Effector memory CD8-positive, alpha-beta T cell (primary cell): ENCODE data around the gene ADSS2.
A peak's percentile ranks its signal among the peaks of the same experiment; 100 is the strongest.

ENCODE experiments used
- ATAC-seq: fragments of 150-1000 bp; cut with Tn5 transposase; replicated peaks from 2 replicates; pipeline ENCODE4 v1.10.0; 2021; ENCODE audit warnings: mild to moderate bottlenecking, moderate library complexity
- DNase-seq, 3 experiments: peaks; one replicate each; pipeline ENCODE4 v3.0.0; 2021
- H3K27ac Mint-ChIP-seq, 2 donors: one replicate each; pipeline ENCODE4 v1.8.0; 2022; ENCODE audit warnings: mild to moderate bottlenecking in 2 of 2, mixed read lengths in 2 of 2, moderate library complexity in 2 of 2
- H3K27me3 Mint-ChIP-seq, 2 donors: one replicate each; pipeline ENCODE4 v1.8.0; 2022; ENCODE audit warnings: mixed read lengths in 2 of 2
- H3K36me3 Mint-ChIP-seq: one replicate; pipeline ENCODE4 v1.8.0; 2022; ENCODE audit warnings: mild to moderate bottlenecking, moderate library complexity, mixed read lengths; ENCODE audit not compliant: insufficient read depth
- H3K4me1 Mint-ChIP-seq, 2 donors: one replicate each; pipeline ENCODE4 v1.8.0; 2022; ENCODE audit warnings: low read depth in 2 of 2, mixed read lengths in 2 of 2
- H3K4me3 Mint-ChIP-seq, 2 donors: one replicate each; pipeline ENCODE4 v1.8.0; 2022; ENCODE audit warnings: mild to moderate bottlenecking in 2 of 2, mixed read lengths in 2 of 2, moderate library complexity in 2 of 2
- H3K9me3 Mint-ChIP-seq, 2 donors: one replicate each; pipeline ENCODE4 v1.8.0; 2022; ENCODE audit warnings: mixed read lengths in 2 of 2

Gene ADSS2

DNA sequence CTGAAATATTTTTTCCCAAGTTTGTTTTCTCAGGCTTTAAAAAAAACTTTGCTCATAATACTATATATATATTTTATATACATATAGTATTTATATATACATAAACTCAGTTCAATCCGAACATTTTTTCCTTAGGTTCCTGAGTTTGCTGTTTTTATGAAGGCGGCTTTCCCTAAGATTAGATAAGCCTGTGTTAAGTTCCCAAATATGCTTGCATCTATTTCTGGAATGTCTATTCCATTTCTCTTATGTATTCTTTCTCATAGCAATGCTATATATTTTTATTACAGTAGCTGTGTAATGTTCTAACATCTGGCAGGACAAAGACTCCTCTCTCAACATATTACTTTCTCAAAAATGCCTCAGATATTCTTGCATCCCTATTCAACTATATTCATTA, 45.9 kb downstream of the ADSS2 start:
- Mint-ChIP-seq H3K36me3 (peaks cover 49% of the 10 kb centered on the region), H3K4me1 (peaks cover 11 to 14% of the 10 kb centered on the region in 2 donors), H3K27ac (peak overlapping the region in 1 of 2 donors; percentile 27), H3K27me3 (no peaks in the 10 kb centered on the region), H3K4me3 (no peak overlapping the region), H3K9me3 (peaks cover 6 to 8% of the 10 kb centered on the region in 2 donors)
- no peak for ATAC-seq
- no peak for DNase-seq

DNA sequence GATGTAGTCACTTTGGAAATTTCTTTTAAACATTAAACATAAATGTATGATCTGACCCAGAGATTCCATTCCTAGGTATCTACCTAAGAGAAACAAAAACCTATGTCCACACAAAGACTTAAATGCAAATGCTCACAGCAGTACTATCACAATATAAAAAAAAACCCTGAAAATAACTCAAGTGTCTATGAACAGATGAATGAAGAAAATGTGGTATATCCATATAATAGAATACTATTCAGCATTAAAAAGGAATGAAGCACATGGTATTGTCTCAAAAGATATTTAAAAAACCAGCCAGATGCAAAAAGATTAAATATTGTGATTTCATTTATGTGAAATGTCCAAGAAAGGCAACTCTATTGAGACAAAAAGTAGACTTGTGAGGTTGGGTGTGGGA, 48.3 kb downstream of the ADSS2 start:
- peaks cover 6 to 10% of the 10 kb centered on the region in 2 donors for H3K4me1 Mint-ChIP-seq
- H3K27me3 Mint-ChIP-seq: no peaks in the 10 kb centered on the region
- H3K36me3 Mint-ChIP-seq: peaks cover 27% of the 10 kb centered on the region
- DNase-seq (no peak), ATAC-seq (no peak)
- H3K4me3 Mint-ChIP-seq: no peak overlapping the region
- H3K9me3 Mint-ChIP-seq: peaks cover 6 to 8% of the 10 kb centered on the region in 2 donors
- no peak overlapping the region for H3K27ac Mint-ChIP-seq

DNA sequence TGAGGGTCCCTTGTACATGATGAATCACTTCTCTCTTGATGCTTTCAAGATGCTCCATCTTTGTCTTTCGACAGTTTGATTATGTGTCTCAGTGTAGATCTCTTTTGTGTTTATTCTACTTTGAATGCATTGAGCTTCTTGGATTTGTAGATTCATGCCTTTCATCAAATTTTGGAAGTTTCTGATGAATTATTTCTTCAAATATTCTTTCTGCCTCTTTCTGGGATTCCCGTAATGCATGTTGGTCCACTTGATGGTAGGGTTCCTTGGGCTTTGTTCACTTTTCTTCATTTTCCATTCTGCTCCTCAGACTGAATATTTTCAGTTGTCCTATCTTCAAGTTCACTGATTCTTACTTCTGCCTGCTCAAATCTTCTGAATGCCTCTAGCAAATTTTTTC, 50.7 kb downstream of the ADSS2 start:
- Mint-ChIP-seq H3K9me3 (peaks cover 6 to 8% of the 10 kb centered on the region in 2 donors), H3K4me3 (no peak overlapping the region)

DNA sequence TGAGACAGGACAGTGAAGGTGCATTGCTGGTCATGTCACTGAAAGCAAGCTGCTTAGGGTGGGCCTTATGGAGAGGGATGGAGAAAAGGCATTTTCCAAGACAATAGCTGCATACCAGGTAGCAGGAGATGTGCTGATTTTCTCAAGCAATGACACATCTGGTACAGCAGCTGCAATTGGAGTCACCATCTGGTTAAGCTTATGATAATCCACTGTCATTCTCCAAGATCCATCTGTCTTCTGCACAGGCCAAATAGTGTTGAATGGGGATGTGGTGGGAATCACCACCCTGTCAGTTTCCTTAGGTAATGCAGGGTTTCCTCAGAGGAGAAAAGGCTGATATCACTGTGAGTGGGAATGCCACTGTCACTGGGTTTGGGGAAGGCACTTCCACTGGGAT, 54.6 kb downstream of the ADSS2 start:
- H3K4me3 Mint-ChIP-seq: no peak overlapping the region
- H3K36me3 Mint-ChIP-seq: peaks cover 3% of the 10 kb centered on the region
- H3K27ac Mint-ChIP-seq: peak overlapping the region in 1 of 2 donors; percentile 88
- H3K9me3 Mint-ChIP-seq: peaks cover 6 to 8% of the 10 kb centered on the region in 2 donors
- peaks cover 6 to 16% of the 10 kb centered on the region in 2 donors for H3K4me1 Mint-ChIP-seq
- no peaks in the 10 kb centered on the region for H3K27me3 Mint-ChIP-seq
- DNase-seq: no peak
- no peak for ATAC-seq

More for the DNA sequence above, 50.7 kb downstream of the ADSS2 start:
- Mint-ChIP-seq H3K36me3 (peaks cover 25% of the 10 kb centered on the region), H3K27ac (no peak overlapping the region), H3K4me1 (peaks cover 5 to 11% of the 10 kb centered on the region in 2 donors), H3K27me3 (no peaks in the 10 kb centered on the region)
- ATAC-seq: no peak
- no peak for DNase-seq

DNA sequence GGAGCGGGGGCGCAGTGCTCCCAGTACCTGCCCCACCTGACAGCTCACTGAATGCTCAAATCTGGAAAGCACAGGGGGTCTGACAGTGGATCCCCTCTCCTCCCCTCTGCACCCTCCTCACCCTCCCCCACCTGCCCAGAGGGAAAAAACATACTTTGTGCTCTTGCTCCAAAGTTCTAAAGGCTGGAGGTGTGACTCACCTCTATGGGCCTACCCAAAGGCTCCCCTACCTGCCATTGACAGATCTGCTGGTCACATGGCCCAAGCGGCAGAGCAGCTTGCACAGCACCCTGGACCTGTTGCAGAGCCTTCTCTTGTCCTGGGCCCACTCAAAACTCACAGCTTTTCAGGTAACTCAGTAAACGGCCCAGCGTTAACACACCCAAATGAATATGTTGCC, 55.7 kb downstream of the ADSS2 start:
- H3K9me3 Mint-ChIP-seq: peaks cover 0 to under 1% of the 10 kb centered on the region in 2 donors
- ATAC-seq (no peak), DNase-seq (no peak)
- H3K4me1 Mint-ChIP-seq: peaks cover 6 to 16% of the 10 kb centered on the region in 2 donors
- peaks cover 3% of the 10 kb centered on the region for H3K36me3 Mint-ChIP-seq
- peak overlapping the region; percentile 83 to 88 for H3K27ac Mint-ChIP-seq
- no peak overlapping the region for H3K4me3 Mint-ChIP-seq
- H3K27me3 Mint-ChIP-seq: no peaks in the 10 kb centered on the region

DNA sequence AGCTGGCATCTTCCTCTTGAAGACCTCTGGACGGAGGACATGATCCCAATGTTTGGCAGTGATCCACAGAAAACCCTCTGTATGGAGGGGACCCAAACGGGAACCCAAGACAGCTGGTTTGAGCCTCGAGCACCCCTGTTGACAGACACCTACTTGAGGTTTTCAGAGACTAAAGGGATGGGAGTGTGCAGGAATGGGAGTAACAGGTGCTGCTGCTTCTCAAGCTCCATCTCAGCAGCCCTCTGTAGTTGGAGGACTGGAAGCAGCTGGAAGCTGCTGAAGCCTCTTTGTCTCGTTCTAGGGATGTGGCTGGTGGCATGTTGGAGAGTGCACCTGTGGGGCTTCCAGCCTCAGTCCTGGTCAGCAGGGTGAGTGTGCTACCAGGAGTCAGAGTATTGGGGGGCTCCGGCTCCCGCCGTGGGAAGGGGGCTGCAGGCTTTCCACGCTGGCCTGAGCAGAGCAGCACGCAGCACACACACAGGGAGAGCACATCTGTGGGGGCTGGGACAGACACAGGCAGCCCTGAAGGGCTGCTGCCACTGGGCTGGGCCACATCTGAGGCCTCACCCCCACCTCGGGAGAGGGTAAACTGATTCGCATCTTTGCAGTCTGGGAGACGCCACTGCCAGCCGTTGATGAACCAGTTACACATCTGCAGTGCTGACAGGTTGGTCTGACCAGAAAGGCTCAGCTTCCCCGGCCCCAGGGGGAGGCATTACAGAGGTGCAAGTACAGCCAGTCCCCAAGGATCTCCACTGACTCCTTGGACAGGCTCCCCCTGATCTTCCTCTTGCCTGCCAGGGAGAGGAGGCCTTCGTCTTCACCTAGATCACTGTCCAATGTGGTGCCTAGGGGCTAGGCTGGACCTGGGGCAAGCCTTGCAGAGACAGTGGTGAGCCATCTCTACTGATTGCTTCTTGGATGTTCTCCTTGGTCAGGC, 56.6 kb downstream of the ADSS2 start:
- Mint-ChIP-seq H3K4me3 (no peak overlapping the region), H3K36me3 (peaks cover 3% of the 10 kb centered on the region), H3K9me3 (no peaks in the 10 kb centered on the region), H3K27me3 (no peaks in the 10 kb centered on the region), H3K27ac (peak overlapping the region; percentile 16 to 83), H3K4me1 (peaks cover 6 to 16% of the 10 kb centered on the region in 2 donors)
- no peak for DNase-seq
- ATAC-seq: no peak

DNA sequence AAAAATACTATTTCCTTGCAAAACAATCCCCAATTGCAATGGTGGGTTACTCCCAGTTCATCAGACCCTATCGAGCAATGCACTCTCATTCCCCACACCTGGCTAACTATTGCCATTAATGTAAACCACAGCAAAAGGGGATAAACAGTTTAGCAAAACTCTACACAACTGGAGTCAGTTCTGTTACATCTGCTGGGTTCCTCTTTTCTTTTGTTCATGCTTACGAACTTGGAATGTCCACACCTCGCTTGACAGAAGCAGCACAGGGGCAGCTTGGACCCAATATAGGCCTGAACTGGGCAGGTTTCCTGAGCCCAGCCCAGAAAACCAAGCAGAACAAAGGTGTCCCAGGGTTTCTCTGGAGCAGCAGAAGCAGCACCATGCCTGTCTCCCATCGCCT, 57.4 kb downstream of the ADSS2 start:
- H3K4me3 Mint-ChIP-seq: no peak overlapping the region
- peak overlapping the region in 1 of 2 donors; percentile 16 for H3K27ac Mint-ChIP-seq
- peaks cover 3% of the 10 kb centered on the region for H3K36me3 Mint-ChIP-seq
- ATAC-seq (no peak), DNase-seq (no peak)
- H3K4me1 Mint-ChIP-seq: peaks cover 6 to 16% of the 10 kb centered on the region in 2 donors
- H3K27me3 Mint-ChIP-seq: no peaks in the 10 kb centered on the region
- H3K9me3 Mint-ChIP-seq: no peaks in the 10 kb centered on the region

DNA sequence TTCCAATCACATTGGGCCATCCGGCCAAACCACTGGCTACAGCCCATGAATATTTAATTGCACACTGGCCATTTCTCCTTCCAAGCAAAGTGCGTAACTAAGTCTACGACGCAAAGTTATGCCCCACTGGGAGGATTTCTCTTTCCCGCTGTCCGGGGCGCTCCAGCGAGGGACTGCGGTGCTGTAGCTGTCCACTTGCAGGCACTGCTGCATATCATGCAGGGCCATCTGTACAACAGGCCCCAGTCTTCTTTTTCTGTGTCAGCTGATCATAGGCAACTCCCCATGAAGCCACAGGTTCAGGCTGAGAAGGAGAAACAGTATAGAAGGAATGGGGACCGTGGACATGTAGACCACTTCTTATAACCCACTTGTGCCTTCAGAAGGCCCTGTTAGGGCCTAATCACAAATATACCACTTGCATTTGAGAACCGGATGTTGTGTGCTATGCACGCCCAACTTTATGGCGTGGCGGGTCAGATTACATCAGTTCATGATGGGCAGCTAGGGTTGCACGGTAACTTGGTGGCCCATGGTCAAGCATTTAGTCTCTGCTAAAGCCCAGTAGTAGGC, 58.0 kb downstream of the ADSS2 start:
- Mint-ChIP-seq H3K9me3 (no peaks in the 10 kb centered on the region), H3K36me3 (peaks cover 3% of the 10 kb centered on the region), H3K4me3 (no peak overlapping the region), H3K27me3 (no peaks in the 10 kb centered on the region), H3K27ac (no peak overlapping the region), H3K4me1 (peaks cover 4 to 16% of the 10 kb centered on the region in 2 donors)
- DNase-seq (no peak), ATAC-seq (no peak)

DNA sequence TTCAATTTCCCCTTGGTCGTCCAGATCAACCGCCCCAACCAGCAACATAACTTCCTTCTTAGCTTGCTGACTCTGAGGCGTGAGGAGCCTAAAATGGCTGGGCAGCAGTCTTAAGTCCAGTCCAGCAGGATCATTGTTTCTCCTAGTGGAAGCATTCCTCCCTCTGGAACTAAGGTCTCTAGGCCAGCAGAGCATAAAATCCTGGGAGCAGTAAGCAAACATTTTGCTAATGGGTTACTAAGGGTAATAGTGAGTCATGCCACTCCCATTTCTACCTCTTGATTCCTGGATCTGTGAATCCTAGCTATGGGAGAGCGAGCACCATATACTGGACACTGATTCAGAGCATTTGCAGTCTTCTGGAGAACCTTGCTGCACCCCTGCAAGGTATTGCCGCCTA, 59.9 kb downstream of the ADSS2 start:
- Mint-ChIP-seq H3K4me1 (peaks cover 2 to 12% of the 10 kb centered on the region in 2 donors), H3K9me3 (no peaks in the 10 kb centered on the region)
- no peak for ATAC-seq

DNA sequence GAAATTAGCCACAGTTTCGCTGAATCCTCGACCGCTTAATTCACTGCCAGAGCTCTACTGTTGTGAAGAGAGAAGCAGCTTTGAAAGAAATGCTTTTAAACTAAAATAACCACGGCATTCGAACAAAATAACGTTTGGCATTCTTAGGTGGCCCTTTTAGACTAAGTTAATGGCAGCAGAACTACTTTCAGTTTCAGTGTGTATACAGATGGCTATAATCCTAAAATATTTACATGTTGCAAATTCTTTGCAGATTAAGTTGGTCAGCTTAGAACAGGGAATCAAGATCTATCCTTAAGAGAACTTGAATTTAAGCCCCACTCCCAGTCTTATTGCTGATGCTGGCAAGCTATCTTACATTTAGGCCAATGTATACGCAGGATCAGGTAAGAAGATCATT, 62.7 kb downstream of the ADSS2 start:
- DNase-seq (no peak), ATAC-seq (no peak)
- Mint-ChIP-seq H3K36me3 (no peaks in the 10 kb centered on the region), H3K4me1 (no peaks in the 10 kb centered on the region), H3K9me3 (no peaks in the 10 kb centered on the region), H3K4me3 (no peak overlapping the region), H3K27me3 (no peaks in the 10 kb centered on the region), H3K27ac (no peak overlapping the region)

More for the DNA sequence above, 59.9 kb downstream of the ADSS2 start:
- H3K4me3 Mint-ChIP-seq: no peak overlapping the region
- H3K27me3 Mint-ChIP-seq: no peaks in the 10 kb centered on the region
- no peak for DNase-seq
- no peaks in the 10 kb centered on the region for H3K36me3 Mint-ChIP-seq
- H3K27ac Mint-ChIP-seq: no peak overlapping the region

DNA sequence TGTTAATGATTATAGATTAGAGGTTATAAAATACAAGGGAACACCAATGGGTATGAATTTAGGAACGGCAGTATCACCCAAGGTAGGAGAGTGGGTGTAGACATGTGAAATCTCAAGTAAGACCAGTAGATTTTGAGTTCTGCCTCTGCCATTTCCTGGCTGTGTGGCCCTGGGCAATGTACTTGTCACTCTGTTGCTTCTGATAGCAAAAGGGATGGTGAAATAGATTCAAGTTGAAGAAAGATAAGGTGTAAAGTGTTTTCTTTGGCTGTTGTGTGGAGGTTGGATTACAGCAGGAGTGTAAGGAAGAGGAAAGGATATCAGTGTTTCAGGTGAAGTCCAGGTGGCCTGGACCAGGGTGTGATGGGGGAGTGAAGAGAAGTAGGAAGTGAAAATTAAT, 64.3 kb downstream of the ADSS2 start:
- Mint-ChIP-seq H3K9me3 (no peaks in the 10 kb centered on the region), H3K4me3 (no peak overlapping the region), H3K27ac (no peak overlapping the region)

DNA sequence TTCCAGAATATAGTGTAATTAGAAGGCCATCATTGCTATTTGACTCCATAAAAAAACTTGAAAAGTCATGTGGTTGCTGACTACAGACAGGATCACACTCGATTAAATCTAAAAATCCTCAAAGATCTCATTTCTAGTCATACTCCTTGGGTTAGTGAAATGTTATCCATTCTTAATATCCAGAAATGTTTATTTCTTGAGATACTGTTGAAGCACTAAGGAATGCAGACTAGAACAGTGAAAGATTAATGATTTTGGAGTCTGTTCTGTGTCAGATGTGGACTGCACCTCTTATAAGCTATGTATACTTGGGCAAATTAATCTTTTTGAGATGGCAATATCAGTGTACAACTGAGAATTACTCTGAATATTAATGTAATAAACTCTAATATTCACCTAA, 65.1 kb downstream of the ADSS2 start:
- H3K9me3 Mint-ChIP-seq: no peaks in the 10 kb centered on the region
- H3K4me1 Mint-ChIP-seq: no peaks in the 10 kb centered on the region
- DNase-seq: no peak
- H3K36me3 Mint-ChIP-seq: peaks cover 4% of the 10 kb centered on the region
- no peak for ATAC-seq
- H3K27ac Mint-ChIP-seq: no peak overlapping the region
- no peaks in the 10 kb centered on the region for H3K27me3 Mint-ChIP-seq
- no peak overlapping the region for H3K4me3 Mint-ChIP-seq

More for the DNA sequence above, 64.3 kb downstream of the ADSS2 start:
- ATAC-seq (no peak), DNase-seq (no peak)
- no peaks in the 10 kb centered on the region for H3K27me3 Mint-ChIP-seq
- no peaks in the 10 kb centered on the region for H3K4me1 Mint-ChIP-seq
- peaks cover under 1% of the 10 kb centered on the region for H3K36me3 Mint-ChIP-seq

DNA sequence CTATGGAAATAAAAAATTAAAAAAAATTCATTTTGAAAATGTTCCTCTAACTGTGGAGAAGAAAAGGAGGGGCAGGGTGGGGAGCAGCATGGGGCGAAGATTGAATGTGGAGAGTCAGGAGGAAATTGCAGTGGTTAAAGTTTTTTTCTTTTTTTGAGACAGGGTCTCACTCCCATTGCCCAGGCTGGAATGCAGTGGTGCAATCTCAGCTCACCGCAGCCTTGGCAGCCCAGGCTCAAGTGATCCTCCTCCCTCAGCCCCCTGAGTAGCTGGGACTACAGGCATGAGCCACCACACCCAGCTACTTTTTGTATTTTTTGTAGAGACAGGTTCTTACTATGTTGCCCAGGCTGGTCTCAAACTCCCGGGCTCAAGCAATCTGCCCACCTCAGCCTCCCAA, 67.6 kb downstream of the ADSS2 start:
- ATAC-seq (no peak), DNase-seq (no peak)
- H3K9me3 Mint-ChIP-seq: no peaks in the 10 kb centered on the region
- H3K4me3 Mint-ChIP-seq: no peak overlapping the region
- H3K4me1 Mint-ChIP-seq: no peaks in the 10 kb centered on the region
- H3K27me3 Mint-ChIP-seq: no peaks in the 10 kb centered on the region
- H3K27ac Mint-ChIP-seq: peak overlapping the region in 1 of 2 donors; percentile 6
- H3K36me3 Mint-ChIP-seq: peaks cover 4% of the 10 kb centered on the region
